Ammon's horn (tissue), 1 donor: ENCODE data around the gene CNTNAP2.
"Not testable (repeated sequence)": the region's sequence is repeated elsewhere in the genome, so short reads cannot be mapped to it uniquely, and the experiment has no call there.

Source experiments
- DNase-seq: peaks from one replicate; pipeline ENCODE4 v3.0.0-alpha.2; 2016; ENCODE audit warnings: low spot score

Gene CNTNAP2

GRCh38 chr7:147106746-147107145 is 990.1 kb downstream of the CNTNAP2 start:
- no peak for DNase-seq

GRCh38 chr7:147114525-147114924 is 997.9 kb downstream of the CNTNAP2 start:
- not testable (repeated sequence) for DNase-seq

GRCh38 chr7:147136352-147136751 is 1019.8 kb downstream of the CNTNAP2 start:
- no peak for DNase-seq

- no peak for DNase-seq
Observed at GRCh38 chr7:147145194-147145593, 1028.6 kb downstream of the CNTNAP2 start.

GRCh38 chr7:147146169-147146568 is 1029.6 kb downstream of the CNTNAP2 start:
- DNase-seq, result no peak

- peak; percentile 8 for DNase-seq
Observed at GRCh38 chr7:147151661-147152060, 1035.1 kb downstream of the CNTNAP2 start.

GRCh38 chr7:147153571-147153970 is 1037.0 kb downstream of the CNTNAP2 start:
- no peak for DNase-seq

GRCh38 chr7:147161405-147161804 is 1044.8 kb downstream of the CNTNAP2 start:
- no peak for DNase-seq

- no peak for DNase-seq
Observed at GRCh38 chr7:147170341-147171012, 1053.9 kb downstream of the CNTNAP2 start.

GRCh38 chr7:147171013-147171391 is 1054.4 kb downstream of the CNTNAP2 start:
- no peak for DNase-seq

GRCh38 chr7:147173883-147174282 is 1057.3 kb downstream of the CNTNAP2 start:
- DNase-seq, result no peak

- DNase-seq, result no peak
Observed at GRCh38 chr7:147182874-147183273, 1066.3 kb downstream of the CNTNAP2 start.

- DNase-seq, result no peak
Observed at GRCh38 chr7:147183276-147183675, 1066.7 kb downstream of the CNTNAP2 start.

GRCh38 chr7:147188467-147188866 is 1071.9 kb downstream of the CNTNAP2 start:
- DNase-seq, result no peak

GRCh38 chr7:147193476-147193875 is 1076.9 kb downstream of the CNTNAP2 start:
- DNase-seq, result no peak

- DNase-seq, result no peak
Observed at GRCh38 chr7:147196481-147196880, 1079.9 kb downstream of the CNTNAP2 start.

- DNase-seq, result no peak
Observed at GRCh38 chr7:147197006-147197405, 1080.4 kb downstream of the CNTNAP2 start.

- DNase-seq, result peak; percentile 1
Observed at GRCh38 chr7:147199868-147200267, 1083.3 kb downstream of the CNTNAP2 start.

- DNase-seq, result no peak
Observed at GRCh38 chr7:147207988-147208387, 1091.4 kb downstream of the CNTNAP2 start.

GRCh38 chr7:147231275-147231674 is 1114.7 kb downstream of the CNTNAP2 start:
- DNase-seq, result no peak

- no peak for DNase-seq
Observed at GRCh38 chr7:147235645-147236382, 1119.2 kb downstream of the CNTNAP2 start.

GRCh38 chr7:147240468-147240867 is 1123.9 kb downstream of the CNTNAP2 start:
- no peak for DNase-seq

- peak; percentile 55 for DNase-seq
Observed at GRCh38 chr7:147245274-147245673, 1128.7 kb downstream of the CNTNAP2 start.

- DNase-seq, result no peak
Observed at GRCh38 chr7:147249956-147250355, 1133.4 kb downstream of the CNTNAP2 start.
